Hepatocyte (in vitro differentiated cells): Measurements from ENCODE around the gene SH3GL2. TPM values are rescaled to one million over a fixed set of nuclear protein-coding genes. Genes with fewer than 3 reads are reported as not detected.

ENCODE experiments used
- DNase-seq: peaks from one replicate; pipeline ENCODE4 v3.0.0-alpha.2; 2016; ENCODE audit warnings: low spot score
- H2AFZ ChIP-seq: fragments of 200-600 bp; sonication (generic); 2 replicates; pipeline ENCODE4 v1.6.0; 2016; ENCODE audit warnings: antibody characterized with exemption, mild to moderate bottlenecking
- H3K27ac ChIP-seq: fragments of 200-600 bp; sonication (generic); 2 replicates; pipeline ENCODE4 v1.5.1; 2016; ENCODE audit warnings: mild to moderate bottlenecking
- H3K27me3 ChIP-seq: fragments of 200-600 bp; sonication (generic); 2 replicates; pipeline ENCODE4 v1.6.1; 2016
- H3K36me3 ChIP-seq: fragments of 200-600 bp; sonication (generic); replicated peaks from 2 replicates; pipeline ENCODE4 v1.5.1; 2016; ENCODE audit warnings: low read depth; ENCODE audit not compliant: insufficient read depth
- H3K4me1 ChIP-seq: fragments of 200-600 bp; sonication (generic); 2 replicates; pipeline ENCODE4 v1.5.1; 2016; ENCODE audit warnings: mild to moderate bottlenecking, moderate library complexity; ENCODE audit not compliant: insufficient read depth
- H3K4me2 ChIP-seq: fragments of 200-600 bp; sonication (generic); 2 replicates; pipeline ENCODE4 v1.6.0; 2016
- H3K4me3 ChIP-seq: fragments of 200-600 bp; sonication (generic); 2 replicates; pipeline ENCODE4 v1.5.1; 2016; ENCODE audit warnings: mild to moderate bottlenecking
- H3K79me2 ChIP-seq: fragments of 200-600 bp; sonication (generic); 2 replicates; pipeline ENCODE4 v1.6.0; 2017; ENCODE audit warnings: mild to moderate bottlenecking
- H3K9me2 ChIP-seq: fragments of 200-600 bp; sonication (generic); replicated peaks from 2 replicates; pipeline ENCODE4 v1.6.0; 2017; ENCODE audit warnings: mild to moderate bottlenecking; ENCODE audit not compliant: insufficient read depth
- H3K9me3 ChIP-seq: fragments of 200-600 bp; sonication (generic); 2 replicates; pipeline ENCODE4 v1.5.1; 2016; ENCODE audit warnings: low read depth, mild to moderate bottlenecking
- H4K20me1 ChIP-seq: fragments of 200-600 bp; sonication (generic); 2 replicates; pipeline ENCODE4 v1.6.0; 2016; ENCODE audit warnings: mild to moderate bottlenecking; ENCODE audit not compliant: insufficient read depth, poor library complexity, severe bottlenecking
- EZH2 ChIP-seq: fragments of 200-600 bp; sonication (generic); IDR thresholded peaks from 2 replicates; pipeline ENCODE4 v1.6.1; 2016; ENCODE audit warnings: antibody characterized with exemption, mild to moderate bottlenecking, borderline replicate concordance
- EZH2phosphoT487 ChIP-seq: fragments of 200-600 bp; sonication (generic); IDR thresholded peaks from one replicate; pipeline ENCODE4 v1.6.1; 2018; ENCODE audit warnings: antibody characterized with exemption, mild to moderate bottlenecking, low read depth, moderate library complexity; ENCODE audit not compliant: unreplicated experiment, severe bottlenecking
- WGBS: methylation state at CpG from one replicate; pipeline ENCODE4 v1.1.6; 2016; ENCODE audit warnings: low lambda C conversion rate; ENCODE audit errors: missing lambda C conversion rate; 5-methylcytosine and 5-hydroxymethylcytosine counted together
- polyA plus RNA-seq: library from polyadenylated mRNA; unstranded; fragments of >200 nt; fragmentation: Nextera tagmentation; extraction: Ambion mirVana; gene quantifications from 2 replicates; pipeline ENCODE4 v1.2.1, GENCODE V29; 2016
- total RNA-seq: library from RNA; depleted of rRNA; stranded (reverse); fragments of >200 nt; gene quantifications from 2 replicates; pipeline ENCODE4 v1.2.3, GENCODE V29; 2014
- TF ChIP-seq, protein P1 (sequence below): fragments of 200-600 bp; sonication (generic); IDR thresholded peaks from 2 replicates; pipeline ENCODE4 v1.5.1; 2016; ENCODE audit warnings: antibody characterized with exemption, mild to moderate bottlenecking; ENCODE audit not compliant: poor library complexity

Gene SH3GL2
- total and polyA plus RNA-seq, 2 experiments from 2014 or later, result 2.8 to 5.8 TPM

DNA sequence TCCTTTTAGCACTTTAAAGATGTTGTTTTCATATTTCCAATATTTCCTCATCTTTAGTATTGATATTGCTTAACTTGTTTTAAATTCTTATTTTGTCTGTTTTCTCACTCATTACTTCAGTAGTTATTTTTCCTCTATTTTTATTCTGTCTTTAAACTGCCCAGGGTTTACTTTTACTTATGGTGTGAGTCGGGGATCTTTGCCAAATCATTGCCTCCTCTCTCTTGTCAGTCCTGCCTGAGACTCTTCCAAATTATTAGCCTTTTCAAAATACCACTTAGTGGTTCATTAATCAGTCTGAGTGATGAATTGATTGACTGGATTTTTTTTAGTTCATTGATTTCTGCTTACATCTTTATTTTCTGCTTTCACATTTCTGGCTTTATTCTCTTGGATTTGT is 72.9 kb downstream of the SH3GL2 start:
- H3K79me2 ChIP-seq, result no peaks in the 10 kb centered on the region
- no peaks in the 10 kb centered on the region for H3K9me3 ChIP-seq
- no peaks in the 10 kb centered on the region for H3K4me1 ChIP-seq
- DNase-seq, result no peak
- H3K4me2 ChIP-seq, result no peak overlapping the region
- WGBS, result 91% methylated on average over 1 of the region's 1 CpG
- no peaks in the 10 kb centered on the region for H3K27me3 ChIP-seq
- H3K27ac ChIP-seq, result no peak overlapping the region
- no peak overlapping the region for H3K4me3 ChIP-seq
- no peak for TF ChIP-seq EZH2phosphoT487
- TF ChIP-seq, protein P1, sequence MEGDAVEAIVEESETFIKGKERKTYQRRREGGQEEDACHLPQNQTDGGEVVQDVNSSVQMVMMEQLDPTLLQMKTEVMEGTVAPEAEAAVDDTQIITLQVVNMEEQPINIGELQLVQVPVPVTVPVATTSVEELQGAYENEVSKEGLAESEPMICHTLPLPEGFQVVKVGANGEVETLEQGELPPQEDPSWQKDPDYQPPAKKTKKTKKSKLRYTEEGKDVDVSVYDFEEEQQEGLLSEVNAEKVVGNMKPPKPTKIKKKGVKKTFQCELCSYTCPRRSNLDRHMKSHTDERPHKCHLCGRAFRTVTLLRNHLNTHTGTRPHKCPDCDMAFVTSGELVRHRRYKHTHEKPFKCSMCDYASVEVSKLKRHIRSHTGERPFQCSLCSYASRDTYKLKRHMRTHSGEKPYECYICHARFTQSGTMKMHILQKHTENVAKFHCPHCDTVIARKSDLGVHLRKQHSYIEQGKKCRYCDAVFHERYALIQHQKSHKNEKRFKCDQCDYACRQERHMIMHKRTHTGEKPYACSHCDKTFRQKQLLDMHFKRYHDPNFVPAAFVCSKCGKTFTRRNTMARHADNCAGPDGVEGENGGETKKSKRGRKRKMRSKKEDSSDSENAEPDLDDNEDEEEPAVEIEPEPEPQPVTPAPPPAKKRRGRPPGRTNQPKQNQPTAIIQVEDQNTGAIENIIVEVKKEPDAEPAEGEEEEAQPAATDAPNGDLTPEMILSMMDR, result no peak
- no peak for TF ChIP-seq EZH2
- H3K9me2 ChIP-seq, result no peaks in the 10 kb centered on the region
- H2AFZ ChIP-seq, result no peak overlapping the region
- no peaks in the 10 kb centered on the region for H3K36me3 ChIP-seq
- no peaks in the 10 kb centered on the region for H4K20me1 ChIP-seq

DNA sequence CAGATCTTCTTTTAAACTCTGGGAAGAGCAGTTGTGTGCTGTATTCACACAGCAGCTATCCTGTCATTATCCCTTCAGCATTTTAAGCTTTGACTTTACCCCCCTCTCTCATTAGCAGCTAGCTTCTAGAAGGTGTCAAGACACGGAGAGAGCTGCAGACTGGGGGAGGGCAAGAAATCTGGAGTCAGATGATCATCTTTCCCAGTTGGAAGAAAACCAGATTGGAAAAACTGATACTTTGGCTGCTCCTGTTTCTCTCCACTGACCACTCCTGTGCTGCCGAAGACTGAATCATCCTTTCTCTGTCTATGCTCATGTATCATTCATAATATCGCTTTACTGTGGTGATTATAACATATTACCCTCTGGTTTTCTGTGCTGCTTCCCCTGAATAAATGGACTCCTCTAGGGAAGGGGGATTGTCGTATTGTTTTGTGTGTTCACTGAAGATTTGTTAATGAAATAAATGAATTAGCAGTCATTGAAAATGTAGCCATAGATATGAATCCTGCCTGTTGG is 75.1 kb downstream of the SH3GL2 start:
- H3K4me3 ChIP-seq, result no peak overlapping the region
- no peak overlapping the region for H2AFZ ChIP-seq
- no peaks in the 10 kb centered on the region for H3K9me3 ChIP-seq
- H3K27ac ChIP-seq, result no peak overlapping the region
- no peaks in the 10 kb centered on the region for H3K9me2 ChIP-seq
- peaks cover 3% of the 10 kb centered on the region for H3K27me3 ChIP-seq
- H3K4me1 ChIP-seq, result no peaks in the 10 kb centered on the region
- no peaks in the 10 kb centered on the region for H3K79me2 ChIP-seq
- TF ChIP-seq EZH2phosphoT487 (no peak), EZH2 (no peak)
- TF ChIP-seq, protein P1, result no peak
- H3K4me2 ChIP-seq, result no peak overlapping the region
- 76% methylated on average over 4 of the region's 4 CpGs for WGBS
- no peaks in the 10 kb centered on the region for H3K36me3 ChIP-seq
- no peaks in the 10 kb centered on the region for H4K20me1 ChIP-seq
- no peak for DNase-seq

DNA sequence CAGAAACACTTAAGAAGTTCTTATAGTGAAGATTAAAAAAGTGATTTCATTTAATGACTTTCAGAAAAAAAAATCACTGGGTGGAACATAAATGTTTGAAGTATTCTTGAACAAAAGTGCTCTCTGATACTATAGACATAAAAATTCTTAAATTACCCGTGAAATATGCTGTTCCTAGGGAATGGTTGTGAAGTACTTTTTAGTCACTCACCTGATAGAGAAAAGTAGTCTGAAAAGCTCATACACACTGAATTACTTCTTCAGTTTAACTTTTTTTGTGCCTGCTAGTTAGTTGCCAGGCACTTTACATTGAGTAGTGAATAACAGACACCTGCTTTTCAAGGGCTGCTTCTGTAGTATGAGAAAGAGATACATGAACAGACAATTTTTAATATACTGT is 78.0 kb downstream of the SH3GL2 start:
- Histone ChIP-seq H3K4me3 (no peak overlapping the region), H3K27ac (no peak overlapping the region), H3K79me2 (no peaks in the 10 kb centered on the region), H3K9me2 (no peaks in the 10 kb centered on the region), H3K4me2 (no peak overlapping the region), H3K27me3 (peaks cover 3% of the 10 kb centered on the region), H3K9me3 (no peaks in the 10 kb centered on the region), H2AFZ (no peak overlapping the region), H3K36me3 (no peaks in the 10 kb centered on the region), H4K20me1 (no peaks in the 10 kb centered on the region), H3K4me1 (no peaks in the 10 kb centered on the region)
- no peak for DNase-seq
- 91% methylated on average over 1 of the region's 1 CpG for WGBS
- TF ChIP-seq, protein P1, result no peak
- TF ChIP-seq EZH2, result no peak

DNA sequence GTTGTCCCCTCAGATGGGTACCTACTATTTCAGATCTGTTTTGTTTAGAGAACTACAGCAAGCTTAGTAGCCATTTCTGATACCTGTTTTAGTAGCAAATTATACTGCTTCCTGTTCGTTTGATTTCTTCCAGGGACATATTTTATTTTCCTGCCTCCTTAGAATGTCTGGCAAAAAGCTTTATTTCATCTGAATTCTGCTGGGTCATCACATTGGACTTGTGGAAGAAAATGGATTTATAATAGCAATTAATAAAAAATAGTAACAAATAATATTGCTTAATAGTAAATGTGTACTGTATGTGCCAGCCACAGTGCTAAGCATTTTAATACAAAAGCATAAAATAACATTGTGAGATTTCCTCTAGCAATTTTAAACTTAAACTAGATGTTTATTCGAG is 79.4 kb downstream of the SH3GL2 start:
- WGBS, result 81% methylated on average over 2 of the region's 2 CpGs
- TF ChIP-seq EZH2, result no peak
- TF ChIP-seq, protein P1, result no peak
- no peak for TF ChIP-seq EZH2phosphoT487
- Histone ChIP-seq H4K20me1 (no peaks in the 10 kb centered on the region), H3K36me3 (no peaks in the 10 kb centered on the region), H3K27ac (no peak overlapping the region), H3K79me2 (no peaks in the 10 kb centered on the region), H3K9me2 (no peaks in the 10 kb centered on the region), H3K4me2 (no peak overlapping the region), H3K4me1 (no peaks in the 10 kb centered on the region), H3K9me3 (no peaks in the 10 kb centered on the region), H3K27me3 (peaks cover 3% of the 10 kb centered on the region), H2AFZ (no peak overlapping the region), H3K4me3 (no peak overlapping the region)
- DNase-seq, result no peak
